Measurements from ENCODE around the gene ATP8A1. TPM values are rescaled to one million over a fixed set of nuclear protein-coding genes. Genes with fewer than 3 reads are reported as not detected.

Gene ATP8A1
- total RNA-seq, 2 experiments from 2014 or later = 80.0 to 141 TPM

GRCh38 chr4:42359711-42360110 is 297.2 kb downstream of the ATP8A1 start:
- H3K27ac ChIP-seq (ENCODE audit: low read depth, low read length, poor library complexity, severe bottlenecking) = no peak overlapping the region
- BruUV-seq (replicated peaks) = no TSS peak
- no peak for TF ChIP-seq CTCF (conservative IDR thresholded peaks at IDR 0.05; ENCODE audit: low read length)
- no peak for TF ChIP-seq EZH2phosphoT487 (IDR thresholded peaks at IDR 0.05; ENCODE audit: borderline replicate concordance, low read depth, low read length)
- no peaks in the 10 kb centered on the region for H3K4me1 ChIP-seq (ENCODE audit: insufficient read depth, low read length, poor library complexity, severe bottlenecking)
- no peak for DNase-seq (ENCODE audit: low spot score)
- H2AFZ ChIP-seq (ENCODE audit: low read length) = no peak overlapping the region
- CTCF ChIA-PET (ENCODE audit: unreplicated experiment) = no interaction called here
- no peaks in the 10 kb centered on the region for H3K79me2 ChIP-seq (ENCODE audit: insufficient read depth, low read depth, low read length)
- no peaks in the 10 kb centered on the region for H3K36me3 ChIP-seq (ENCODE audit: insufficient read depth, low read length)
- no peaks in the 10 kb centered on the region for H3K9me2 ChIP-seq (ENCODE audit: insufficient read depth, low read length)
- H3K9me3 ChIP-seq (ENCODE audit: low read length) = no peaks in the 10 kb centered on the region
- POLR2A ChIA-PET = interaction anchor here (0.7 to 1.9 kb wide), 3 partner anchors 10 to 156 kb away, joined by 3 to 6 read pairs (median 3); no protein-coding TSS in a partner anchor
- H4K20me1 ChIP-seq (ENCODE audit: insufficient read depth, low read length) = no peaks in the 10 kb centered on the region
- intact Hi-C loops (cut with micrococcal nuclease; ENCODE audit: unreplicated experiment) = no loop called here
- H3K4me2 ChIP-seq (ENCODE audit: low read length) = no peak overlapping the region
- no peak overlapping the region for H3K4me3 ChIP-seq (ENCODE audit: low read depth, low read length, poor library complexity, severe bottlenecking)

Other genes starting within 250 kb of the ATP8A1 start
- gene GRXCR1, start 235.6 kb upstream of the ATP8A1 start, total RNA-seq (2014; rRNA removed; shearing (Covaris generic)) = not detected in 2 replicates
- not detected in 2 replicates for gene GRXCR1, start 235.6 kb upstream of the ATP8A1 start, total RNA-seq (2022)